Fibroblast of the aortic adventitia (primary cell): ENCODE results near the gene TPTE. TPM values are rescaled to one million over a fixed set of nuclear protein-coding genes. Genes with fewer than 3 reads are reported as not detected.
"Not testable (repeated sequence)": the region's sequence is repeated elsewhere in the genome, so short reads cannot be mapped to it uniquely, and the experiment has no call there.

Experiments
- DNase-seq: peaks from one replicate; pipeline ENCODE4 v3.0.0-alpha.2; 2010; ENCODE audit warnings: low read depth
- H3K4me3 ChIP-seq: 2 replicates; pipeline ENCODE4 v1.5.1; 2011; ENCODE audit warnings: low read depth, mild to moderate bottlenecking, control low read depth, low read length, moderate library complexity
- CTCF ChIP-seq: IDR thresholded peaks from 2 replicates; pipeline ENCODE4 v1.5.1; 2011; ENCODE audit warnings: mild to moderate bottlenecking, low read length, control low read depth, inconsistent platforms; ENCODE audit not compliant: insufficient read depth
- total RNA-seq: library from RNA; depleted of rRNA; stranded (reverse); fragments of >200 nt; gene quantifications from 2 replicates; pipeline ENCODE4 v1.2.3, GENCODE V29; 2012; ENCODE audit warnings: low replicate concordance

The TPTE gene
- total RNA-seq, 1 donor, result not detected

GRCh38 chr21:10574531-10575310, 53.3 kb downstream of the TPTE start:
- not testable (repeated sequence) for H3K4me3 ChIP-seq, DNase-seq

- no peak for TF ChIP-seq CTCF
- H3K4me3 ChIP-seq, result no peak overlapping the region
- DNase-seq, result no peak
Observed at GRCh38 chr21:10575311-10575667, 53.9 kb downstream of the TPTE start.

- not testable (repeated sequence) for DNase-seq, H3K4me3 ChIP-seq
Observed at GRCh38 chr21:10578910-10579309, 57.5 kb downstream of the TPTE start.

- not testable (repeated sequence) for H3K4me3 ChIP-seq, DNase-seq
Observed at GRCh38 chr21:10589115-10589514, 67.7 kb downstream of the TPTE start.

GRCh38 chr21:10607074-10607473, 85.7 kb downstream of the TPTE start:
- H3K4me3 ChIP-seq, DNase-seq: not testable (repeated sequence)

GRCh38 chr21:10614285-10614684, 92.9 kb downstream of the TPTE start:
- not testable (repeated sequence) for DNase-seq, H3K4me3 ChIP-seq

- not testable (repeated sequence) for H3K4me3 ChIP-seq, DNase-seq
Observed at GRCh38 chr21:10616061-10616460, 94.7 kb downstream of the TPTE start.

GRCh38 chr21:10616535-10616934, 95.2 kb downstream of the TPTE start:
- no peak for DNase-seq
- TF ChIP-seq CTCF, result no peak
- H3K4me3 ChIP-seq, result no peak overlapping the region

- H3K4me3 ChIP-seq, DNase-seq: not testable (repeated sequence)
Observed at GRCh38 chr21:10617133-10617752, 95.9 kb downstream of the TPTE start.

- H3K4me3 ChIP-seq, result no peak overlapping the region
- no peak for DNase-seq
- TF ChIP-seq CTCF, result no peak
Observed at GRCh38 chr21:10627316-10627863, 106.0 kb downstream of the TPTE start.

- not testable (repeated sequence) for DNase-seq, H3K4me3 ChIP-seq
Observed at GRCh38 chr21:10629239-10629638, 107.9 kb downstream of the TPTE start.

- not testable (repeated sequence) for H3K4me3 ChIP-seq, DNase-seq
Observed at GRCh38 chr21:10630829-10631228, 109.4 kb downstream of the TPTE start.

GRCh38 chr21:10631316-10631715, 109.9 kb downstream of the TPTE start:
- DNase-seq, H3K4me3 ChIP-seq: not testable (repeated sequence)

GRCh38 chr21:10638144-10638543, 116.8 kb downstream of the TPTE start:
- H3K4me3 ChIP-seq, DNase-seq: not testable (repeated sequence)
